HG03442 (cell line): Measurements from ENCODE around the gene COL6A1.
"Not testable (repeated sequence)": the region's sequence is repeated elsewhere in the genome, so short reads cannot be mapped to it uniquely, and the experiment has no call there.

ENCODE experiments used
- ATAC-seq: cut with Tn5 transposase; IDR thresholded peaks from one replicate; pipeline ENCODE4 v1.9.1; 2021; ENCODE audit warnings: mild to moderate bottlenecking, moderate library complexity; ENCODE audit not compliant: unreplicated experiment

Gene COL6A1

GRCh38 chr21:45966791-45967394 lies 14.7 kb upstream of the COL6A1 start:
- no peak for ATAC-seq

- ATAC-seq = no peak
Observed at GRCh38 chr21:45969921-45970673, 11.5 kb upstream of the COL6A1 start.

- ATAC-seq = no peak
Observed at GRCh38 chr21:45970674-45971615, 10.6 kb upstream of the COL6A1 start.

- no peak for ATAC-seq
Observed at GRCh38 chr21:45971616-45972352, 9.8 kb upstream of the COL6A1 start.

- no peak for ATAC-seq
Observed at GRCh38 chr21:45972353-45972715, 9.2 kb upstream of the COL6A1 start.

- ATAC-seq = no peak
Observed at GRCh38 chr21:45972716-45973474, 8.7 kb upstream of the COL6A1 start.

GRCh38 chr21:45973475-45974072 lies 8.0 kb upstream of the COL6A1 start:
- ATAC-seq = no peak

GRCh38 chr21:45974073-45975019 lies 7.2 kb upstream of the COL6A1 start:
- no peak for ATAC-seq

GRCh38 chr21:45975020-45975666 lies 6.4 kb upstream of the COL6A1 start:
- no peak for ATAC-seq

- ATAC-seq = not testable (repeated sequence)
Observed at GRCh38 chr21:45975667-45976409, 5.7 kb upstream of the COL6A1 start.

GRCh38 chr21:45976701-45977311 lies 4.8 kb upstream of the COL6A1 start:
- ATAC-seq = no peak

- no peak for ATAC-seq
Observed at GRCh38 chr21:45977396-45977795, 4.2 kb upstream of the COL6A1 start.

- no peak for ATAC-seq
Observed at GRCh38 chr21:45979141-45979631, 2.4 kb upstream of the COL6A1 start.

- ATAC-seq = no peak
Observed at GRCh38 chr21:45979651-45980050, 1.9 kb upstream of the COL6A1 start.

GRCh38 chr21:45980271-45980670 lies 1.3 kb upstream of the COL6A1 start:
- no peak for ATAC-seq

- ATAC-seq = no peak
Observed at GRCh38 chr21:45980697-45981096, 873 bp upstream of the COL6A1 start.
